ENCODE measurements around the gene ZNF684. TPM values are rescaled to one million over a fixed set of nuclear protein-coding genes. Genes with fewer than 3 reads are reported as not detected.

Gene ZNF684
- total RNA-seq, 3 donors from 2014 or later: 3.0 to 4.2 (median 4.0) TPM

GRCh38 chr1:40594187-40594531 is 62.7 kb downstream of the ZNF684 start:
- Mint-ChIP-seq H3K36me3 (ENCODE audit: insufficient read depth) (no peaks in the 10 kb centered on the region), H3K27me3 (ENCODE audit: low read depth) (peaks cover 4% of the 10 kb centered on the region), H3K4me3 (no peak overlapping the region), H3K9me3 (no peaks in the 10 kb centered on the region), H3K4me1 (ENCODE audit: low read depth) (no peaks in the 10 kb centered on the region)
- DNase-seq: no peak
- ATAC-seq: no peak

- Mint-ChIP-seq H3K27me3 (ENCODE audit: low read depth) (peaks cover 4% of the 10 kb centered on the region), H3K9me3 (no peaks in the 10 kb centered on the region), H3K36me3 (ENCODE audit: insufficient read depth) (no peaks in the 10 kb centered on the region), H3K4me3 (no peak overlapping the region), H3K4me1 (ENCODE audit: low read depth) (no peaks in the 10 kb centered on the region)
- ATAC-seq: no peak
- no peak for DNase-seq
These were observed 64.2 kb downstream of the ZNF684 start for GRCh38 chr1:40595623-40596022.

Other genes with a start within 250 kb of the ZNF684 start
- 1 to 10 TPM in 2 of 3 donors, under 1 TPM in 1; 0.96 to 2.5 (median 1.2) TPM for gene COL9A2, start 214.4 kb upstream of the ZNF684 start, total RNA-seq
- 100 to 1,000 TPM; 128 to 153 (median 142) TPM for gene SMAP2, start 157.9 kb upstream of the ZNF684 start, total RNA-seq
- 10 to 100 TPM in 1 of 3 donors, 1 to 10 TPM in 2; 8.0 to 10.1 (median 9.6) TPM for gene ZFP69B, start 81.2 kb upstream of the ZNF684 start, total RNA-seq
- gene ZFP69, start 54.3 kb upstream of the ZNF684 start, total RNA-seq: 1 to 10 TPM; 2.6 to 3.7 (median 2.7) TPM
- gene EXO5, start 22.9 kb upstream of the ZNF684 start, total RNA-seq: 10 to 100 TPM; 10.1 to 12.8 (median 11.6) TPM
- under 1 TPM; 0.42 to 0.78 (median 0.57) TPM for gene RIMS3, start 134.0 kb downstream of the ZNF684 start, total RNA-seq
- gene NFYC, start 160.1 kb downstream of the ZNF684 start, total RNA-seq: 10 to 100 TPM; 59.8 to 72.8 (median 67.0) TPM

Data from activated T-cell treated with anti-CD3 and anti-CD28 coated beads, Interleukin-2, amount 50 U/mL, for 4 hours (primary cell).